K562 (cell line): ENCODE measurements around the gene NUP98.

Source experiments
- KAT2B ChIP-seq: IDR thresholded peaks from one replicate; pipeline ENCODE4 v1.6.1; 2012; ENCODE audit warnings: low read depth, mild to moderate bottlenecking, control low read depth, inconsistent platforms, low read length, moderate library complexity
- PHF20 ChIP-seq: fragments of 450-650 bp; IDR thresholded peaks from 2 replicates; pipeline ENCODE4 v1.6.1; 2018; ENCODE audit not compliant: partially characterized antibody
- TF ChIP-seq, protein P1 (sequence below): fragments of 250-450 bp; sonication (Bioruptor Pico); IDR thresholded peaks from 2 replicates; pipeline ENCODE4 v1.4.0; 2020; ENCODE audit warnings: mild to moderate bottlenecking, moderate library complexity
- TF ChIP-seq, protein P2 (sequence below): fragments of 250-450 bp; sonication (Bioruptor Pico); IDR thresholded peaks from 2 replicates; pipeline ENCODE4 v1.4.0; 2020; ENCODE audit warnings: mild to moderate bottlenecking, moderate library complexity, borderline replicate concordance

DNA sequence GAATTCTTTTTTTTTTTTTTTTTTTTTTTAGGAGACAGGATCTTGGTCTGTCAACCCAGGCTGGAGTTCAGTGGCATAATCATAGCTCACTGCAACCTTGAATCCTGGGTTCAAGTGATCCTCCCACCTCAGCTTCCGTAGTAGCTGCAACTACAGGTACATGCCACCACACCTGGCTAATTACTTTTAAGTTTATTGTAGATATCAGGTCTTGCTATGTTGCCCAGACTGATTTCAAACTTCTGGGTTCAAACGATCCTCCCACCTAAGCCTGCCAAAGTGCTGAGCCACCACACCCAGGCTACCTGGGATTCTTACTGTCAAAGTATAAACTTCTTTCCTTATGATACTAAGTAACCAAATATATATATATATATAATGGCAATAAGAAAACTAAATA, 75.3 kb downstream of the NUP98 start:
- TF ChIP-seq PHF20 (no peak), KAT2B (no peak)
- TF ChIP-seq, protein P1, sequence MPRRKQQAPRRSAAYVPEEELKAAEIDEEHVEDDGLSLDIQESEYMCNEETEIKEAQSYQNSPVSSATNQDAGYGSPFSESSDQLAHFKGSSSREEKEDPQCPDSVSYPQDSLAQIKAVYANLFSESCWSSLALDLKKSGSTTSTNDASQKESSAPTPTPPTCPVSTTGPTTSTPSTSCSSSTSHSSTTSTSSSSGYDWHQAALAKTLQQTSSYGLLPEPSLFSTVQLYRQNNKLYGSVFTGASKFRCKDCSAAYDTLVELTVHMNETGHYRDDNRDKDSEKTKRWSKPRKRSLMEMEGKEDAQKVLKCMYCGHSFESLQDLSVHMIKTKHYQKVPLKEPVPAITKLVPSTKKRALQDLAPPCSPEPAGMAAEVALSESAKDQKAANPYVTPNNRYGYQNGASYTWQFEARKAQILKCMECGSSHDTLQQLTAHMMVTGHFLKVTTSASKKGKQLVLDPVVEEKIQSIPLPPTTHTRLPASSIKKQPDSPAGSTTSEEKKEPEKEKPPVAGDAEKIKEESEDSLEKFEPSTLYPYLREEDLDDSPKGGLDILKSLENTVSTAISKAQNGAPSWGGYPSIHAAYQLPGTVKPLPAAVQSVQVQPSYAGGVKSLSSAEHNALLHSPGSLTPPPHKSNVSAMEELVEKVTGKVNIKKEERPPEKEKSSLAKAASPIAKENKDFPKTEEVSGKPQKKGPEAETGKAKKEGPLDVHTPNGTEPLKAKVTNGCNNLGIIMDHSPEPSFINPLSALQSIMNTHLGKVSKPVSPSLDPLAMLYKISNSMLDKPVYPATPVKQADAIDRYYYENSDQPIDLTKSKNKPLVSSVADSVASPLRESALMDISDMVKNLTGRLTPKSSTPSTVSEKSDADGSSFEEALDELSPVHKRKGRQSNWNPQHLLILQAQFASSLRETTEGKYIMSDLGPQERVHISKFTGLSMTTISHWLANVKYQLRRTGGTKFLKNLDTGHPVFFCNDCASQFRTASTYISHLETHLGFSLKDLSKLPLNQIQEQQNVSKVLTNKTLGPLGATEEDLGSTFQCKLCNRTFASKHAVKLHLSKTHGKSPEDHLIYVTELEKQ (CRISPR knock-in tag), result no peak
- TF ChIP-seq, protein P2, sequence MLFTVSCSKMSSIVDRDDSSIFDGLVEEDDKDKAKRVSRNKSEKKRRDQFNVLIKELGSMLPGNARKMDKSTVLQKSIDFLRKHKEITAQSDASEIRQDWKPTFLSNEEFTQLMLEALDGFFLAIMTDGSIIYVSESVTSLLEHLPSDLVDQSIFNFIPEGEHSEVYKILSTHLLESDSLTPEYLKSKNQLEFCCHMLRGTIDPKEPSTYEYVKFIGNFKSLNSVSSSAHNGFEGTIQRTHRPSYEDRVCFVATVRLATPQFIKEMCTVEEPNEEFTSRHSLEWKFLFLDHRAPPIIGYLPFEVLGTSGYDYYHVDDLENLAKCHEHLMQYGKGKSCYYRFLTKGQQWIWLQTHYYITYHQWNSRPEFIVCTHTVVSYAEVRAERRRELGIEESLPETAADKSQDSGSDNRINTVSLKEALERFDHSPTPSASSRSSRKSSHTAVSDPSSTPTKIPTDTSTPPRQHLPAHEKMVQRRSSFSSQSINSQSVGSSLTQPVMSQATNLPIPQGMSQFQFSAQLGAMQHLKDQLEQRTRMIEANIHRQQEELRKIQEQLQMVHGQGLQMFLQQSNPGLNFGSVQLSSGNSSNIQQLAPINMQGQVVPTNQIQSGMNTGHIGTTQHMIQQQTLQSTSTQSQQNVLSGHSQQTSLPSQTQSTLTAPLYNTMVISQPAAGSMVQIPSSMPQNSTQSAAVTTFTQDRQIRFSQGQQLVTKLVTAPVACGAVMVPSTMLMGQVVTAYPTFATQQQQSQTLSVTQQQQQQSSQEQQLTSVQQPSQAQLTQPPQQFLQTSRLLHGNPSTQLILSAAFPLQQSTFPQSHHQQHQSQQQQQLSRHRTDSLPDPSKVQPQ, result no peak
